Measurements from ENCODE around the gene SLC16A3. TPM values are rescaled to one million over a fixed set of nuclear protein-coding genes. Genes with fewer than 3 reads are reported as not detected.
A peak's percentile ranks its signal among the peaks of the same experiment; 100 is the strongest.

The SLC16A3 gene
- total and polyA plus RNA-seq, 2 donors (not counting 1 experiment from before 2014, with no cell fraction given): 14.9 to 65.7 TPM

GRCh38 chr17:82238472-82239201 lies 9.8 kb downstream of the SLC16A3 start:
- H3K4me2 ChIP-seq (replicated peaks; ENCODE audit: low read depth, low read length, poor library complexity, severe bottlenecking): peak overlapping the region; percentile 69
- peaks cover 51% of the 10 kb centered on the region for H3K4me1 Mint-ChIP-seq
- H3K36me3 ChIP-seq (replicated peaks in 1 of 2; ENCODE audit: control extremely low read depth in 1 of 2, control insufficient read depth in 1 of 2, extremely low read depth in 1 of 2, insufficient read depth in 2 of 2, low read length in 1 of 2): peaks cover 0 to 23% of the 10 kb centered on the region in 2 experiments
- H3K27ac ChIP-seq (ENCODE audit: low read length in 2 of 2): peak overlapping the region in 1 of 2 donors; percentile 39
- no peaks in the 10 kb centered on the region for H3K27me3 ChIP-seq (replicated peaks in 1 of 4; ENCODE audit: control extremely low read depth in 1 of 4, control insufficient read depth in 3 of 4, insufficient read depth in 4 of 4, low read length in 3 of 4)
- peak overlapping the region; percentile 44 for H3K9ac ChIP-seq (ENCODE audit: low read length)
- TF ChIP-seq EZH2 (IDR thresholded peaks at IDR 0.05; ENCODE audit: borderline replicate concordance, insufficient read depth, low read depth, low read length, poor library complexity, severe bottlenecking) (no peak), CTCF (IDR thresholded peaks at IDR 0.05) (no peak)
- ATAC-seq (ENCODE audit: low read depth) (peak; percentile 18), DNase-seq (peak; percentile 61)
- ChIA-PET CTCF (interaction anchor here (0.5 to 5.1 kb wide), 6 partner anchors 33 to 609 kb away, joined by 3 to 53 read pairs (median 4); no protein-coding TSS in a partner anchor), POLR2A (interaction anchor here (0.8 kb wide), 1 partner anchor 33 kb away, joined by 7 read pairs; no protein-coding TSS in a partner anchor)
- peak overlapping the region; percentile 77 for H3K4me3 Mint-ChIP-seq
- no peaks in the 10 kb centered on the region for H3K27me3 Mint-ChIP-seq
- H3K79me2 ChIP-seq (ENCODE audit: control insufficient read depth, insufficient read depth, low read length): peaks cover 28% of the 10 kb centered on the region
- peaks cover 14 to 56% of the 10 kb centered on the region in 2 donors for H3K4me1 ChIP-seq (ENCODE audit: control insufficient read depth in 2 of 2, insufficient read depth in 2 of 2, low read length in 2 of 2)
- H3K9me3 Mint-ChIP-seq (ENCODE audit: insufficient read depth): no peaks in the 10 kb centered on the region
- peak overlapping the region in 3 of 5 experiments; percentile 11 to 36 (median 11) for H3K4me3 ChIP-seq (ENCODE audit: control extremely low read depth in 1 of 5, extremely low read depth in 1 of 5, insufficient read depth in 1 of 5, low read depth in 2 of 5, low read length in 4 of 5)
- H2AFZ ChIP-seq (ENCODE audit: insufficient read depth, low read depth, low read length, poor library complexity, severe bottlenecking): peak overlapping the region; percentile 44
- H4K20me1 ChIP-seq (ENCODE audit: control insufficient read depth, insufficient read depth, low read length, poor library complexity, severe bottlenecking): peaks cover 91% of the 10 kb centered on the region
- whole genome bisulfite sequencing (ENCODE audit: insufficient coverage): 31% methylated on average over 33 of the region's 33 CpGs
- peaks cover 0 to 4% (median 0%) of the 10 kb centered on the region in 3 donors for H3K9me3 ChIP-seq (ENCODE audit: control extremely low read depth in 1 of 3, control insufficient read depth in 2 of 3, insufficient read depth in 1 of 3, low read length in 2 of 3)
- intact Hi-C loops (cut with micrococcal nuclease): no loop called here
- H3K27ac Mint-ChIP-seq: peak overlapping the region; percentile 83

DNA sequence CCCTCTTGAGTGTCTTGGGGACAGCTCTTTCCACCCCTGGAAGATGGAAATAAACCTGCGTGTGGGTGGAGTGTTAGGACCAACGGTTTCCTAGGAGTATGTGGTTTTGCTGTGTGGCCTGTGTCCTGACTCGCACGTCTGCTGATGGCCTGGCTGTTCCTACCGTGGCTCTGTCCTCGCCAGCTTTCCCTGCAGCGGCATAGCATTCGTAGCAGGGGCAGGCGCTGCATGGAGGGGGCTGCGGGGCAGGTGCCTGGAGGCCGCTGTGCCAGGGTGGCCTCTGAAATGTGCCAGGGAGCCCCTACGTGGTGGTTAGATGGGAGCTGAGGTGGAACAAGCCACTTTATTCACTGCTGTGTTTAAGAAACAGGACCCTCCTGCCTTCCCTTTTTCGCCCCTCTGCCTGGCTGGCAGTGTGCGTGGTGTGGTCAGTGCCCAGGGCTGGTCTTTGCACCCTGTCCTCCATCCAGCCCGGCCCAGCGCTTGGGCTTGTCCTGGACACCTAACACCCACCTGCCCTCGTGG lies 10.6 kb downstream of the SLC16A3 start:
- Histone ChIP-seq H3K9ac (ENCODE audit: low read length) (no peak overlapping the region), H3K36me3 (replicated peaks in 1 of 2; ENCODE audit: control extremely low read depth in 1 of 2, control insufficient read depth in 1 of 2, extremely low read depth in 1 of 2, insufficient read depth in 2 of 2, low read length in 1 of 2) (peaks cover 0 to 31% of the 10 kb centered on the region in 2 experiments), H3K4me1 (ENCODE audit: control insufficient read depth in 2 of 2, insufficient read depth in 2 of 2, low read length in 2 of 2) (peaks cover 14 to 49% of the 10 kb centered on the region in 2 donors), H3K27ac (ENCODE audit: low read length in 2 of 2) (no peak overlapping the region), H3K4me3 (ENCODE audit: control extremely low read depth in 1 of 5, extremely low read depth in 1 of 5, insufficient read depth in 1 of 5, low read depth in 2 of 5, low read length in 4 of 5) (no peak overlapping the region), H3K79me2 (ENCODE audit: control insufficient read depth, insufficient read depth, low read length) (peaks cover 36% of the 10 kb centered on the region), H3K4me2 (replicated peaks; ENCODE audit: low read depth, low read length, poor library complexity, severe bottlenecking) (peak overlapping the region; percentile 1), H4K20me1 (ENCODE audit: control insufficient read depth, insufficient read depth, low read length, poor library complexity, severe bottlenecking) (peaks cover 97% of the 10 kb centered on the region), H3K9me3 (ENCODE audit: control extremely low read depth in 1 of 3, control insufficient read depth in 2 of 3, insufficient read depth in 1 of 3, low read length in 2 of 3) (peaks cover 0 to 4% (median 0%) of the 10 kb centered on the region in 3 donors), H3K27me3 (replicated peaks in 1 of 4; ENCODE audit: control extremely low read depth in 1 of 4, control insufficient read depth in 3 of 4, insufficient read depth in 4 of 4, low read length in 3 of 4) (no peaks in the 10 kb centered on the region), H2AFZ (ENCODE audit: insufficient read depth, low read depth, low read length, poor library complexity, severe bottlenecking) (no peak overlapping the region)
- no peak for TF ChIP-seq EZH2 (IDR thresholded peaks at IDR 0.05; ENCODE audit: borderline replicate concordance, insufficient read depth, low read depth, low read length, poor library complexity, severe bottlenecking)
- no peak for TF ChIP-seq CTCF (IDR thresholded peaks at IDR 0.05)
- Mint-ChIP-seq H3K4me1 (peaks cover 50% of the 10 kb centered on the region), H3K4me3 (no peak overlapping the region), H3K27ac (no peak overlapping the region), H3K27me3 (no peaks in the 10 kb centered on the region), H3K9me3 (ENCODE audit: insufficient read depth) (no peaks in the 10 kb centered on the region)
- 83% methylated on average over 17 of the region's 17 CpGs for WGBS (ENCODE audit: insufficient coverage)
- ChIA-PET POLR2A (no interaction called here), CTCF (interaction anchor here (0.8 to 5.1 kb wide), 2 partner anchors 33 to 84 kb away, joined by 3 to 53 read pairs; no protein-coding TSS in a partner anchor)
- intact Hi-C loops (cut with micrococcal nuclease): no loop called here
- ATAC-seq (ENCODE audit: low read depth): no peak
- no peak for DNase-seq

Data from B cell (primary cell).